ENCODE measurements around the gene FBN1.

FBN1 gene

GRCh38 chr15:48682942-48683651 lies 37.6 kb upstream of the FBN1 start:
- no peaks in the 10 kb centered on the region for H3K36me3 ChIP-seq (ENCODE audit: control insufficient read depth, insufficient read depth, low read length)
- no peaks in the 10 kb centered on the region for H3K79me2 ChIP-seq
- no peak overlapping the region for H3K4me3 ChIP-seq (ENCODE audit: low read depth, low read length)
- H3K27ac ChIP-seq: no peak overlapping the region
- no peak overlapping the region for H3K9ac ChIP-seq
- H3K9me3 ChIP-seq (ENCODE audit: control insufficient read depth, low read length): no peaks in the 10 kb centered on the region
- H3K27me3 ChIP-seq (ENCODE audit: control insufficient read depth, insufficient read depth, low read length): no peaks in the 10 kb centered on the region
- no peaks in the 10 kb centered on the region for H3K4me1 ChIP-seq
- H2AFZ ChIP-seq: no peak overlapping the region
- H3K4me2 ChIP-seq (ENCODE audit: low read length): no peak overlapping the region
- TF ChIP-seq CTCF (IDR thresholded peaks at IDR 0.05): no peak

DNA sequence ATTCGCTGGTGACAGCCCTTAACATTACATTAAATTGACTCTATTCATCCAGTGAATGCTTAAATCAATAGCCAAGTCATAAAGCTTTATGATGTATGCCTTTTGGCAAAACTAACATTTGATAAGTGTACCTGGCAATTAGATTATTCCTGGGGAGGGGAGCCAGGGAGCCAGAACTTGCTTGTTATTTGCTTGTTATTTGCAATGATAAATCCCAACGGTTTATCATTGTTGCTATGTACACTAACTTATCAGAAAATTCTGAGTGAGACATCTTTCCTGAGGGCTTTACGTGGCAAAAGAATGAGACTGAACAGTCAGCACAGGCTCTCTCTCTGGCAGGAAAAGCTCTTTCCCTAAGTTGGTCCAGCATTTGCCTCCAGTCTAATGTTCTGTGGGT lies 35.8 kb upstream of the FBN1 start:
- Histone ChIP-seq H3K4me2 (ENCODE audit: low read length) (no peak overlapping the region), H3K9me3 (ENCODE audit: control insufficient read depth, low read length) (no peaks in the 10 kb centered on the region), H3K27ac (no peak overlapping the region), H2AFZ (no peak overlapping the region), H3K4me1 (no peaks in the 10 kb centered on the region), H3K79me2 (no peaks in the 10 kb centered on the region), H3K27me3 (ENCODE audit: control insufficient read depth, insufficient read depth, low read length) (no peaks in the 10 kb centered on the region), H3K36me3 (ENCODE audit: control insufficient read depth, insufficient read depth, low read length) (no peaks in the 10 kb centered on the region), H3K4me3 (ENCODE audit: low read depth, low read length) (no peak overlapping the region), H3K9ac (no peak overlapping the region)
- no peak for TF ChIP-seq CTCF (IDR thresholded peaks at IDR 0.05)

DNA sequence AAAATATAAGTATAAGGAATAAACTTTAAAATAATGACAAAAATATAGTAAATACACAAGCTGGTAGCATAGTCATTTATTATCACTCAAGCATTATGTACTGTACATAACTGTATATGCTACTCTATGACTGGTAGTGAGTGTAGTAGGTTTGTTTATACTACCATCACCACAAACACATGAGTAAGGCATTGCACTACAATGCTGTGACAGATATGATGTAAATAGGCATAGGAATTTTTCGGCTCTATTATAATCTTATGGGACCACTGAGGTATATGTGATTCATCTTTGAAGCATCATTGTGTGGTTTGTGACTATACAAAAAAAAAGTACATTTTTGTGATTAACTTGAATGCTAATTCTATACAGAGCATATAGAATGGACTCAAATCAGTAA lies 35.3 kb upstream of the FBN1 start:
- H3K27ac ChIP-seq: no peak overlapping the region
- no peak overlapping the region for H3K4me3 ChIP-seq (ENCODE audit: low read depth, low read length)
- no peaks in the 10 kb centered on the region for H3K9me3 ChIP-seq (ENCODE audit: control insufficient read depth, low read length)
- H3K9ac ChIP-seq: no peak overlapping the region
- no peak overlapping the region for H2AFZ ChIP-seq
- no peaks in the 10 kb centered on the region for H3K4me1 ChIP-seq
- no peaks in the 10 kb centered on the region for H3K79me2 ChIP-seq
- no peaks in the 10 kb centered on the region for H3K27me3 ChIP-seq (ENCODE audit: control insufficient read depth, insufficient read depth, low read length)
- no peaks in the 10 kb centered on the region for H3K36me3 ChIP-seq (ENCODE audit: control insufficient read depth, insufficient read depth, low read length)
- H3K4me2 ChIP-seq (ENCODE audit: low read length): no peak overlapping the region
- no peak for TF ChIP-seq CTCF (IDR thresholded peaks at IDR 0.05)

- TF ChIP-seq CTCF (IDR thresholded peaks at IDR 0.05): no peak
- Histone ChIP-seq H3K9ac (no peak overlapping the region), H2AFZ (no peak overlapping the region)
Observed at GRCh38 chr15:48679952-48680351, 34.4 kb upstream of the FBN1 start.

GRCh38 chr15:48678851-48679250 lies 33.3 kb upstream of the FBN1 start:
- no peaks in the 10 kb centered on the region for H3K9me3 ChIP-seq (ENCODE audit: control insufficient read depth, low read length)
- H3K4me2 ChIP-seq (ENCODE audit: low read length): no peak overlapping the region
- H3K36me3 ChIP-seq (ENCODE audit: control insufficient read depth, insufficient read depth, low read length): no peaks in the 10 kb centered on the region
- no peak overlapping the region for H3K4me3 ChIP-seq (ENCODE audit: low read depth, low read length)
- H3K27ac ChIP-seq: no peak overlapping the region
- TF ChIP-seq CTCF (IDR thresholded peaks at IDR 0.05): no peak
- no peaks in the 10 kb centered on the region for H3K27me3 ChIP-seq (ENCODE audit: control insufficient read depth, insufficient read depth, low read length)
- H2AFZ ChIP-seq: no peak overlapping the region
- H3K4me1 ChIP-seq: no peaks in the 10 kb centered on the region
- no peaks in the 10 kb centered on the region for H3K79me2 ChIP-seq
- H3K9ac ChIP-seq: no peak overlapping the region

More at GRCh38 chr15:48679952-48680351, 34.4 kb upstream of the FBN1 start:
- Histone ChIP-seq H3K36me3 (ENCODE audit: control insufficient read depth, insufficient read depth, low read length) (no peaks in the 10 kb centered on the region), H3K9me3 (ENCODE audit: control insufficient read depth, low read length) (no peaks in the 10 kb centered on the region), H3K79me2 (no peaks in the 10 kb centered on the region), H3K4me3 (ENCODE audit: low read depth, low read length) (no peak overlapping the region), H3K27ac (no peak overlapping the region), H3K4me1 (no peaks in the 10 kb centered on the region), H3K27me3 (ENCODE audit: control insufficient read depth, insufficient read depth, low read length) (no peaks in the 10 kb centered on the region), H3K4me2 (ENCODE audit: low read length) (no peak overlapping the region)

Data from parathyroid adenoma (tissue), 2 donors.